Activated CD4-positive, alpha-beta T cell treated with anti-CD3 and anti-CD28 coated beads for 4 hours (primary cell): ENCODE measurements around the gene ZBTB7C.
"Not testable (repeated sequence)": the region's sequence is repeated elsewhere in the genome, so short reads cannot be mapped to it uniquely, and the experiment has no call there.

ENCODE experiments used
- DNase-seq, 2 donors: peaks; one replicate each; pipeline ENCODE4 v3.0.0-alpha.2; 2020

Gene ZBTB7C

DNA sequence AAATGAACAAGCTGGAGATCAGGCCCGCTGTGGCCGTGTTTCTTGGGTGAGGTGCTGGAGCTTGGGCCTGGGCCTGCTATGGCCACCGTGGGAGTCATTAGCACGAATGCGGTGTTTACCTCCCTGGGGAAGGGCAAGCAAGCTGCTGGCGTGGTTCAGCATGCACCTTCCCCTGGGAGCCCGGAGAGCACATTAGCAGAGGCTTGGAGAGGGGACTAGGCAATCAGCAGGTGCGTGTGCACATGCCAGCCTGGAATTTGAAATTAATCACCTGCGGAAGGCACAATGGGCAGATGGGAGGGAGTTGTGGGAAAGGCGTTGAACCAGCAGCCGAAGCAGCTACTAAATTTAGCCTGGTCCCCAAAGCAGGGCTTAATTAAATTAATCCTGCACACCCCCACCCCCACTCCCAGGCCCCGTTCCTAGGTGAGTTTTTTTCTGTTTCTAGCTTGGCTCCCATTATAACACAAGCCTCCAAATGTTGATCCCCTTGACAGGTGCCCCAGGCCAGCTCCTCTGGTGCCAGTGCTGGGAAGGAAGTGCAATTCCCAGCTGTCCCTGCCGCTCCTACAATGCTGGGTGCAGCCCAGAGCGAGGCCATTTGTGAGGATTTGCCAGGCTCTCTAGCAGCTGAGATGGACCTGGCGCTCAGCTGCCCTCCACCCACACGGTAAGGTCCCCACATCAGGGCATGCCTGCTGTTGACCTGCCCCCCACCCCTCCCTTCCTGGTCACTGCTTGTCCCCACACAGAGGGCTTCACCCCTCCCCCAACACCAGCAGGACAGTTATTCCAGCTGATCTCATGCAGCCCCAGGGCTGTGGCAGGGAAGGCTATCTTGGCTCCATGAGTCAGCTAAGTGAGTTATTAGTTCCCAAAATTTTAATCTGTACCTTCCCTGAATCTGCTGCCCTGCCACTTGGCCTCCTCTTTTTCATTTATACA is 115.0 kb downstream of the ZBTB7C start:
- no peak for DNase-seq

DNA sequence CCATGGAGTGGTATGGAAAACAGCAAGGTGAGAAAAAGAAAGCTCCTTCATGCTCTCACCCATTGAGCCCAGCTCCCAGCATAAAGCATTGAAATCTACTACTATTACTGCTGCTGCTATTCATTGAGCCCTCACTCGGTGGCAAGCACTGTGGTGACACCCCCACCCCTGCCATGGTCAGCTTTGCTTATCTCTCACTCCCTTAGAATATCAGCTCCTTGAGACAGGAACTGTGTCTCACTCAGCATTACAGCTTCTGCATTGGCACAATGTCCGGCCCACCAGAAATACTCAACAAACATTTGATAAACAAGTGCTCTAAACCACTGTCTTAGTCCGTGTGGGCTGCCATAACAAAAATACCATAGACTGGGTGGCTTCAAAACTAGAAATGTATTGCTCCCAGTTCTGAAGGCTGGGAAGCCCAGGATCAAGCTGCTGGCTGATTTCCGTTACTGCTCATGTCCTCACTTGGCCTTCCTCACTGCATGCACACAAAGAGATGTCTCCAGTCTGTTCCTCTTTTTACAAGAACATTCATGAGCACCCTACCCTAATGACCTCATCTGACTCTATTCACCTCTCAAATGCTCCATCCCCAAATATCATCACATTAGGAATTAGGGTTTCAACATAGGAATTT is 116.3 kb downstream of the ZBTB7C start:
- DNase-seq = no peak

DNA sequence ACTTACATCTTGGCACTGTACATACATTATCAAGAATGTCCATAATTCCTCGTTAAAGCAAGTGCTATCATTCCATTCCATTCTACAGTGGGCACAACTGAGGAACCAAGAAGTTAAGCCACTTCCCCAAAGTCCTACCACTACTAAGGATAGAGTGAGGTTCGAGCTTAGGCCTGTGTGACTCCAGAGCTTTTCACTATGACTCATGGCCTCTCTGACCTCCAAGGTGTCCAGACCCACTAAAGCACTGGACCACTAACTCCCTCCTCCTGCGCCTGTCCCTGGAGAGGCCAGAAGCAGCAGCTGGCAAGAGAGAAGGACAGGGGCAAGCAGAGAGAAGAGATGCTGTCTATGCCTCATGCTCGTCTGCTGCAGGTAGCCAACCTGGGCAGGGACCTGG is 117.0 kb downstream of the ZBTB7C start:
- DNase-seq = no peak

- DNase-seq = no peak
Measured at GRCh38 chr18:48290162-48290926, 118.8 kb downstream of the ZBTB7C start.

DNA sequence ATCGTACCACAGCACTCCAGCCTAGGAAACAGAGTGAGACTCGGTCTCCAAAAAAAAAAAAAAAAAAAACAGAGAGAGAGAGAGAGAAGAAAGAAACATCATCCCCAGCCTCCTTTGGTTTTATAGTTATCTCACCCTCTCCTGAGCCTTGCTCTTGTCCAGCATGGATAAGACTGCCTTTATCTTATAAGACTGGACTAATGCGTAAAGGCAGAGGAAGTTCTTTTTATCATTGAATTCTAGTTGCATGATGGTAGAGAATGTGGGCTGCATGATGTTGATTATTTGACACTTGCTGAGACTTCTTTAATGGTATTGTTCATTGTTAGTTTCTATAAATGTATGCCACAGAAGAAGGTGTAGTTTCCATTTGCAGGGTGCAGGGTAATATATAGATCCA is 124.4 kb downstream of the ZBTB7C start:
- DNase-seq = no peak

DNA sequence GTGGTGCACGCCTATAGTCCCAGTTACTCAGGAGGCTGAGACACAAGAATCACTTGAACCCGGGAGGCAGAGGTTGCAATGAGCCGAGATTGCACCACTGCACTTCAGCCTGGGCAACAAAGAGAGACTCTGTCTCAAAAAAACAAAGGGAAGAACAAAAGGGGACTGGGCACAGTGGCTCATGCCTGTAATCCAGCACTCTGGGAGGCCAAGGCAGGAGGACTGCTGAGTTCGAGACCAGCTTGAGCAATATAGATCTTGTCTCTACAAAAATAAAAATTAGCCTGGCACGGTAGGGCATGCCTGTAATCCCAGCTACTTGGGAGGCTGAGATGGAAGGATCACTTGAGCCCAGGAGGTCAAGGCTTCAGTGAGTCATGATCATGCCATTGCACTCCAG is 125.2 kb downstream of the ZBTB7C start:
- DNase-seq = not testable (repeated sequence)

DNA sequence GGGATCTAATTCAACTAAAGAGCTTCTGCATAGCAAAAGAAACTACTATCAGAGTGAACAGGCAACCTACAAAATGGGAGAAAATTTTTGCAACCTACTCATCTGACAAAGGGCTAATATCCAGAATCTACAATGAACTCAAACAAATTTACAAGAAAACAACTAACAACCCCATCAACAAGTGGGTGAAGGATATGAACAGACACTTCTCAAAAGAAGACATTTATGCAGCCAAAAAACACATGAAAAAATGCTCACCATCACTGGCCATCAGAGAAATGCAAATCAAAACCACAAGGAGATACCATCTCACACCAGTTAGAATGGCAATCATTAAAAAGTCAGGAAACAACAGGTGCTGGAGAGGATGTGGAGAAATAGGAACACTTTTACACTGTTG is 127.7 kb downstream of the ZBTB7C start:
- DNase-seq = not testable (repeated sequence)

GRCh38 chr18:48279312-48279711 is 129.9 kb downstream of the ZBTB7C start:
- DNase-seq = no peak

DNA sequence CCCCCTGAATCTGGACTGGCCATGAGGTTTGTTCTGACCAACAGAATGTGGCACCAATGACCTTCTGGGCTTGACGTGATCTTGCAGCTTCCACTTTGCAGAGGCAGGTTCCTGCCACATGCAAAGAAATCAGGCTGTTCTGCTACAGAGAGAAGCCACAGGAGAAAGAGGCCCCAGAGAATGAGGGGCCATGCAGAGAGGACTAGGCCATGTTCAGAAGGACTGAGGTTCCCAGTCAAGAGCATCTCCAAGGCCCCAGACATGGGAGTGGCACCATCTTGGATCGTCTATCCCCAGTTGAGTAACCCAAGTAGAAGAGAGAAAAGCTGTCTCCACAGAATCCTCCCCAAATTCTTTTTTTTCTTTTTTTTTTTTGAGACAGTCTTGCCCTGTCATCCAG is 131.1 kb downstream of the ZBTB7C start:
- DNase-seq = no peak

GRCh38 chr18:48274301-48274700 is 134.9 kb downstream of the ZBTB7C start:
- DNase-seq = no peak

GRCh38 chr18:48270929-48271328 is 138.3 kb downstream of the ZBTB7C start:
- DNase-seq = no peak

DNA sequence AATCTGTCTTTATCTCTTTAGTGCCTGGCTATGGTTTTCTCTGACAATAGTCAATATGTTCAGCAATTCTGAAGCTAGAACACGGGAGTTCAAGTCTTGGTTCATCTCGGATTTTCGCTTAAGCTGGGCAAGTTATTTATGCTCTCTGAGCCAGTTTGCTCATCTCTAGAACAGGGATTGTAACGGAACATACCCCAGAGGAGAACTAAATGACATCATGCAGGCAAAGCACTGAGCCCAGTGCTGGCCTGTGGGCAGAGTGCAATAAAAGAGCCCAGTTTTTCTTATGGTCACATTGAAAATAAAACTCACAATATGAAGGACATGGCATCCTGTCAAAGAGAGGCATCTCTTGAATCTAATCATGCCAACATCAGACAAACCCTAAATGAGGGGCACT is 143.9 kb downstream of the ZBTB7C start:
- DNase-seq = no peak

DNA sequence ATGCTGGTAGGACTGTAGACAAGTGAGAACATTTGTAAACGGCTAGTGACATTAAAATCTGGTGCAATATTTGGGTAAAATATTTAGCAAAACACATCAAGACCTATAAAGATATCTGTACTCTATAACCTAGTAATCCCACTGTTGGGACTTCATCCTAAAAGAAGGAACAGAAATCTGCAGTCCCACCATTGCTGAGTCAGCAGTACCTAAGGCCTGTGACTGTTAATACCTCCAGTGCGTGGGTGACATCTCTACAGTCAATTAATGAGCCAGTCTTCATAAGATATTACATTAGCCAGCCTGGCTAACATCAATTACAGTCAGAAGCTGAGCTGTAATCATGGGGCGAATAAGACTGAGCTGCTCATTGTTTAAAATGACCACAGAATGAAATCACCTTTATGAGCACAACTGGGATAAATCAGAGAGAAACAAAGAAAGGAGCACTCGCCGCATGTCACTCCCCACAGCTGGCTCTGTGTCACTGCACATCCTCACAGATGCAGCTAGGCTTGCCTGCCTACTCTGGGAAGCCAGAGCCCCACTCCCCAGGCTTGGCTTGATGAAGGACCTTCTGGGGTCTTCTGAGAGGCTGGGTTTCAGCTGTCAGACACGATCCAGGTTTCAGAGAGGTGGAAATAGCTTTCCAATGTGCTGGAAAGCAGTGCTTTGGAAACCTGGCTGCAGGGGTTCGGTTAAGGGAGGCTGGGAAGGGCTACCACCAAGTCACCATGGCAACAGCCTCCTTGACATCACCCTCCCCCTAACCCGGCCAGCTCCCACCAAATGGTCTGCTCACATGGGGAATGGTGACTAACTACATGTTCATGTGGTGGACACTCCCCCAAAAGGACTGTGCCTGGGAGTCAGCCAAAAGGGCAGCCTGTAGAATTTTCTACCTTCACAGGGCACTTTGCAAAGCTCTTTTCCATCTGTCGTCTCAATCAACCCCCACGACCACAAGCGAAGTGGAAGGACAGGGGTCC is 145.0 kb downstream of the ZBTB7C start:
- no peak for DNase-seq

DNA sequence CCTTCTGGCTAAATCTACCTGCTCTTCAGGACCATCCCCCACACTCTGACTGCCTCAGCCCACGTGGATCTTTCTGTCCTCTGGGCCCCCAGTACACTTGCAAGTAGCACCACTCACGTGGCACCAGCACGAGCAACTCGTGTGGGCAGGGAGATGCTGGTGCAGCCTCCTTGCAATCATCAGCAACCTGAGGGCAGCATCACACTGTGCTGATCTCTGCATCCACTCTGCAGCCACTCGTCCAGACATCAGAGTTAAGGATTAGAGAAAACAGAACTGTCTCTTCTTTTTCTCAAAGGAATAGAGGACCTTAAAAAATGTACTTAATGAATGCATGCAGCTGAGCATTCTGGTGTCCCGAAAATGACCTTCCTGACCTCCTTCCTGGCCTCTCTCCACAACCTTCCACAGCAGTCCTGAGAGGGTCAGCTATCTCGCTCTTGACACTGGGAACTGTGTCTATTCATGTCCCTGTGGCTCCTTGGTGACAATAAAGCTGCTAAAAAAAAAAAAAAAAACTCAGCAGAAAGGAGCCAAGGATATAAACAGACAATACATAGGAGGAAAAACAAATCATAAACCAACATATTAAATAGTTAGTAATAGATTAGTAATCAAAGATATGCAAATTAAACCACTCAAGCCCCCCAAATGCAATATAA is 145.9 kb downstream of the ZBTB7C start:
- DNase-seq = no peak

DNA sequence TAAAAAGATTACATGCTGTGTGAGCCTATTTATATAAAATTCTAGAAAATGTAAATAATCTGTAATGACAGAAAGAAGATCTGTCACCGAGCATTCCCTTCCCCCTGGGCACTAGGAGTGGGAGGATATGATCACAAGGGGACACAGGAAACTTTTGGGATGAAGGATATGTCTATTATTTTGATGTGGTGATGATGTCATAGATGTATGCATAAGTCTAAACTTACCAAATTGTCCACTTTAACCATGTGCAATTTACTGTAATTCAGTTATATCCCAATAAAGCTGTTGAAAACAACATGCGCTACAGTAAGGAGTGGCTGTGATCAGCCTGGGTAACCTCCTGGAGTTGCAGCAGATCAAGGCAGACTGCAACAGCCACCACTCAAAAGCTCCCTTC is 148.9 kb downstream of the ZBTB7C start:
- no peak for DNase-seq

GRCh38 chr18:48256848-48257247 is 152.3 kb downstream of the ZBTB7C start:
- DNase-seq = no peak

DNA sequence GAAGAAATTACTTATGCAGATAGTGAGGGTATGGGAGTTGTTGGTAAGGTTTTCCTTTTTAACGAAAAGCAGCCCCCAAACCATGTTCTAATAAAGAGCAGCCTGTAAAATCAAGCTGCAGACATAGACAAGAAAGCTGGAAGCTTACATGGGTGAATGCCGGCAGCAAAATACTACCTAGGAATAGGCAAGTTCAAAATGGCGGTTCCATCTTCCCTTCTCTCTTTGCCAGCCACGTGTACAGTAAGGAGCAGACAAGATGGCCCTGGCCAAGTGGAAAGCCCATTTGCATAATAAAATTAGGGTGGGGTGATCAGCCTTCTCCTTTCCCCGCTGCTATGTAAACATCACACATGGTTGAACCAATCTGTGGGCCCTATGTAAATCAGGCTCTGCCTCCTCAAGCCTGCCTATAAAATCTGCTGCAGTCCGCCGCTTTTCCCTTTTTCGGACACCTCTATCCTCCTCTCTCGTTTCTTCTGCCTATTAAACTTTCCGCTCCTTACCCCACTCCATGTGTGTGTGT is 155.0 kb downstream of the ZBTB7C start:
- DNase-seq = no peak

- no peak for DNase-seq
Measured at GRCh38 chr18:48252525-48252924, 156.7 kb downstream of the ZBTB7C start.

DNA sequence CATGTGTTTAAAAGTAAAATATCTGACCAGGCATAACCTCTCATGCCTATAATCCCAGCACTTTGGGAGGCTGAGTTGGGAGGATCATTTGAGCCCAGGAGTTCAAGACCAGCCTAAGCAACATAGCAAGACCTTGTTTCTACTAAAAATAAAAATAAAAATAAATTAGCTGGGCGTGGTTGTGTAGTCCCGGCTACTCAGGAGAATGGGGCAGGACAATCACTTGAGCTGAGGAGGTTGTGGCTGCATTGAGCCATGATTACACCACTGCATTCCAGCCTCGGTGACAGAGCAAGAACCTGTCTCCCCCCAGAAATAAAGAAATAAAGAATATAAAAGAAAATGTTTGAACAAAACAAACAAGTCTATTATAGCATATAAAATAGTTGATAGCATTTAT is 158.3 kb downstream of the ZBTB7C start:
- DNase-seq = no peak

- DNase-seq = no peak
Measured at GRCh38 chr18:48250362-48250907, 158.7 kb downstream of the ZBTB7C start.

GRCh38 chr18:48249854-48250253 is 159.3 kb downstream of the ZBTB7C start:
- no peak for DNase-seq
